Psoas muscle (tissue), 8 donors: Measurements from ENCODE around the gene F10. TPM values are rescaled to one million over a fixed set of nuclear protein-coding genes. Genes with fewer than 3 reads are reported as not detected.

Experiments
- ATAC-seq, 4 donors: fragments of 200-7000 bp; cut with Tn5 transposase; one replicate each; pipeline ENCODE4 v1.9.1; 2020; ENCODE audit warnings: moderate library complexity in 3 of 4, mild to moderate bottlenecking in 2 of 4
- DNase-seq, 2 donors: peaks; one replicate each; pipeline ENCODE4 v3.0.0-alpha.2; 2020
- H3K27ac ChIP-seq: fragments of 200-600 bp; one replicate; pipeline ENCODE4 v1.8.0; 2022
- H3K27me3 ChIP-seq, 3 donors: fragments of 200-600 bp in 1 of 3; one replicate each; pipeline versions ENCODE4 v1.6.1 to v1.8.0; 2013 to 2022; ENCODE audit warnings: low read length in 2 of 3, mild to moderate bottlenecking in 2 of 3, moderate library complexity in 1 of 3; ENCODE audit not compliant: insufficient read depth in 3 of 3
- H3K36me3 ChIP-seq, 2 donors: fragments of 200-600 bp in 1 of 2; one replicate each; pipeline versions ENCODE4 v1.6.1 to v1.8.0; 2013 to 2022; ENCODE audit warnings: low read depth in 1 of 2, mild to moderate bottlenecking in 1 of 2, moderate library complexity in 1 of 2; ENCODE audit not compliant: insufficient read depth in 1 of 2
- H3K4me1 ChIP-seq: fragments of 200-600 bp; one replicate; pipeline ENCODE4 v1.8.0; 2022
- H3K4me3 ChIP-seq: fragments of 200-600 bp; one replicate; pipeline ENCODE4 v1.8.0; 2022; ENCODE audit warnings: mild to moderate bottlenecking
- H3K9me3 ChIP-seq: fragments of 200-600 bp; one replicate; pipeline ENCODE4 v1.8.0; 2022
- WGBS, 3 donors: extraction: QIAGEN DNeasy Blood & Tissue Kit; methylation state at CpG; one replicate each; pipeline versions ENCODE4 v1.1.6 to v1.1.7; 2013; 5-methylcytosine and 5-hydroxymethylcytosine counted together
- intact Hi-C, 2 donors: fragments of 100-400 bp; cut with DNase I; formaldehyde crosslinking; loops; one replicate each; pipeline versions ENCODE4 v1.11.0 to v1.14.2; 2022
- polyA plus RNA-seq, 3 donors: library from polyadenylated mRNA; stranded (reverse); fragments of 200-250 nt; gene quantifications; one replicate each; pipeline ENCODE4 v1.2.3, GENCODE V29; 2013
- total RNA-seq, 4 donors: library from RNA; stranded (reverse); fragmentation: NEBNext Ultra II Directional in 2 of 4; extraction: Animal tissue kit (Norgen Biotek cat#: 25700) in 2 of 4; gene quantifications; one replicate each; pipeline versions ENCODE4 v1.2.1 to v1.2.4, GENCODE V29; 2021 to 2023
- TF ChIP-seq, protein P1 (sequence below): fragments of 200-600 bp; IDR thresholded peaks from one replicate; pipeline ENCODE4 v1.8.0; 2022; ENCODE audit warnings: antibody characterized with exemption
- donor health status: healthy with polysubstance abuse.
- donor health status: DM: no; HTN: no; CAD: no; lungs with moderate emphysema.
- donor health status: Bipolar disorder and iron deficiency.
- donor health status: healthy.
- donor health status: DM: yes; HTN: yes; CAD: no.
- donor health status: DM: no; HTN: no; CAD: no.
- donor health status: DM: no; HTN: no; CAD: no.
- donor health status: DM: yes; HTN: yes; CAD: no.

F10 gene
- total and polyA plus RNA-seq, 7 donors = 0.63 to 4.9 (median 1.5) TPM

DNA sequence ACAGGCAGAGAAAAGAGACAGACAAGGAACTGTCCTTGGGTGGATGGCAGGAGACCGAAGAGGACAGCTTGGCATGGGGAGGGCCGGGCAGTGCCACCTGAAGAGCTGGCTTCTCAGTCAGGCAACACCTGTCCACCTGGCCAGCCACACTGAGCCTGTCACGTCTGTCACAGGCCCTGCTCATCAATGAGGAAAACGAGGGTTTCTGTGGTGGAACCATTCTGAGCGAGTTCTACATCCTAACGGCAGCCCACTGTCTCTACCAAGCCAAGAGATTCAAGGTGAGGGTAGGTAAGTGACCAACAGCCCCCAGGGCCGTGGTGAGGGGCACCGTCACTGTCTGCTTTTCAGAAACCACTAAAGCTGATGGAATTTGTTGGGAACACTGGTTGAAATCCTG, 24.6 kb downstream of the F10 start:
- Histone ChIP-seq H3K4me3 (no peak overlapping the region), H3K27ac (no peak overlapping the region), H3K36me3 (no peaks in the 10 kb centered on the region), H3K4me1 (no peaks in the 10 kb centered on the region), H3K9me3 (no peaks in the 10 kb centered on the region), H3K27me3 (no peaks in the 10 kb centered on the region)
- intact Hi-C loops = loop anchor here in 1 of 2 donors (10.0 kb wide), 1 partner anchor 1682 kb away; no protein-coding TSS in a partner anchor
- DNase-seq (no peak), ATAC-seq (no peak)
- TF ChIP-seq, protein P1, sequence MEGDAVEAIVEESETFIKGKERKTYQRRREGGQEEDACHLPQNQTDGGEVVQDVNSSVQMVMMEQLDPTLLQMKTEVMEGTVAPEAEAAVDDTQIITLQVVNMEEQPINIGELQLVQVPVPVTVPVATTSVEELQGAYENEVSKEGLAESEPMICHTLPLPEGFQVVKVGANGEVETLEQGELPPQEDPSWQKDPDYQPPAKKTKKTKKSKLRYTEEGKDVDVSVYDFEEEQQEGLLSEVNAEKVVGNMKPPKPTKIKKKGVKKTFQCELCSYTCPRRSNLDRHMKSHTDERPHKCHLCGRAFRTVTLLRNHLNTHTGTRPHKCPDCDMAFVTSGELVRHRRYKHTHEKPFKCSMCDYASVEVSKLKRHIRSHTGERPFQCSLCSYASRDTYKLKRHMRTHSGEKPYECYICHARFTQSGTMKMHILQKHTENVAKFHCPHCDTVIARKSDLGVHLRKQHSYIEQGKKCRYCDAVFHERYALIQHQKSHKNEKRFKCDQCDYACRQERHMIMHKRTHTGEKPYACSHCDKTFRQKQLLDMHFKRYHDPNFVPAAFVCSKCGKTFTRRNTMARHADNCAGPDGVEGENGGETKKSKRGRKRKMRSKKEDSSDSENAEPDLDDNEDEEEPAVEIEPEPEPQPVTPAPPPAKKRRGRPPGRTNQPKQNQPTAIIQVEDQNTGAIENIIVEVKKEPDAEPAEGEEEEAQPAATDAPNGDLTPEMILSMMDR = no peak
- 76 to 90% (median 80%) methylated on average over 8 of the region's 8 CpGs for WGBS, 3 donors

DNA sequence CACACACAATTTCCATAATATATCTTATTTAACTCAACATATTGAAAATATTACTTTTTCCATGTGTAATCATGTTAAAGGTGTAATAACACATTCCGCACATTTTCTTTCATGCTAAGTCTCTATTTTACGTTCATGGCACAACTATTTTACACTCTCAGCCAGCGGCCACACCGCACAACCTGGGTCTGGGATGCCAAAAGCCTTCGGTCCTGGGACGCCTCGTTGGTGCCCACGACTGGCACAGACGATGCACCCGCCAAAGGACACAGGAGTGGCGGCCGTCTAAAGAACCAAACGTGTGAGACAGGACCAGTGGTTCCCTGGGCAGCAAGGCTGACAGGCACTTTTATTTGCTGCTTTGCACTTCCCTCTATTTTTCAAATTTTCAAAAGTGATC, 25.8 kb downstream of the F10 start:
- no peak overlapping the region for H3K4me3 ChIP-seq
- peaks cover 10% of the 10 kb centered on the region for H3K4me1 ChIP-seq
- no peaks in the 10 kb centered on the region for H3K9me3 ChIP-seq
- 87 to 91% (median 91%) methylated on average over 13 of the region's 13 CpGs for WGBS, 3 donors
- TF ChIP-seq, protein P1 = no peak
- no peak overlapping the region for H3K27ac ChIP-seq
- no peak for DNase-seq
- no peak for ATAC-seq
- H3K36me3 ChIP-seq = no peaks in the 10 kb centered on the region
- intact Hi-C loops = loop anchor here in 1 of 2 donors (10.0 kb wide), 1 partner anchor 1684 kb away; no protein-coding TSS in a partner anchor
- H3K27me3 ChIP-seq = no peaks in the 10 kb centered on the region

DNA sequence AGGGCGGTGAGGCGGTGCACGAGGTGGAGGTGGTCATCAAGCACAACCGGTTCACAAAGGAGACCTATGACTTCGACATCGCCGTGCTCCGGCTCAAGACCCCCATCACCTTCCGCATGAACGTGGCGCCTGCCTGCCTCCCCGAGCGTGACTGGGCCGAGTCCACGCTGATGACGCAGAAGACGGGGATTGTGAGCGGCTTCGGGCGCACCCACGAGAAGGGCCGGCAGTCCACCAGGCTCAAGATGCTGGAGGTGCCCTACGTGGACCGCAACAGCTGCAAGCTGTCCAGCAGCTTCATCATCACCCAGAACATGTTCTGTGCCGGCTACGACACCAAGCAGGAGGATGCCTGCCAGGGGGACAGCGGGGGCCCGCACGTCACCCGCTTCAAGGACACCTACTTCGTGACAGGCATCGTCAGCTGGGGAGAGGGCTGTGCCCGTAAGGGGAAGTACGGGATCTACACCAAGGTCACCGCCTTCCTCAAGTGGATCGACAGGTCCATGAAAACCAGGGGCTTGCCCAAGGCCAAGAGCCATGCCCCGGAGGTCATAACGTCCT, 26.4 kb downstream of the F10 start:
- Histone ChIP-seq H3K27ac (no peak overlapping the region), H3K4me1 (peaks cover 11% of the 10 kb centered on the region), H3K36me3 (no peaks in the 10 kb centered on the region), H3K4me3 (no peak overlapping the region), H3K9me3 (no peaks in the 10 kb centered on the region), H3K27me3 (no peaks in the 10 kb centered on the region)
- TF ChIP-seq, protein P1 = no peak
- 92 to 94% (median 92%) methylated on average over 38 of the region's 38 CpGs for WGBS, 3 donors
- DNase-seq = no peak
- intact Hi-C loops = loop anchor here in 1 of 2 donors (10.0 kb wide), 1 partner anchor 1684 kb away; no protein-coding TSS in a partner anchor
- ATAC-seq = no peak

DNA sequence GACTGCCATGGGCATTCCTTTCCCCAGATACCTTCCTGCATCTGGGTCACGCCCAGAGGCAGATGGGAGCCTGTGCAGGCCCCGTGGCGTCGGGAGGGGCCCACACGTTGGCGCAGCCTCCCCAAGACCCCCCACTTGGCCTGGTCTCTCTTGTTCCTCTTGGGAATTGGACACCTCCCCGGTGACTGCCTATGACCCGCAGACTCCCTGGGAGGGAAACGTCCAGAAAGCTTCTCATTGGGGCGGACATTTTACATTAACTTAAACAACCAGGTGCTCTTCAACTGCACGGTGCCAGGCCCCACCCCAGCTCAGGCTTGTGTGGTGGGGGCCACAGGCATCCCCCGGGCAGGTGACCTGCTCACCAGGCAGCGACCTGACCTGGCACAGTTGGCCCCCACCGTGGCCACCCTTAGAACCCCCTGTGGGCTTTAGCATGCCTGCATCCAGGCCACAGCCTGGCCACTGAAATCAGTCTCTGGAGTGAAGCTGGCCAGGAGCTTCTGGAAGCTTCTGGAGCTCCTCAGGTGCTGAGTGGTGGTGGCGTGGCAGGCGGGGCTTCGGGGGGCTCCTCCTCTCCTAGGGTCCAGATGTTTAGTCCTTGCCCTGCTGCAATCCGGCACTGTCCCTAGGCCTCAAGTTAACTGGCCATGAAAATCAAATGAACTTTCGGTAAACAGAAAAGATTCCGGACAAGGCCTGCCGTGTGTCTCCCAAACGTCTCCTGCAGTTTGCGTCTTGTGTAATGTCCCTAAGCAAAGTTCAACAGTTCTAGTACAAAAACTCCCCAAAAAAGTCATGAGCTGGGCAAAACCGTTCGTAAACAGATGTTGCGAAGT, 27.3 kb downstream of the F10 start:
- intact Hi-C loops = loop anchor here in 1 of 2 donors (5.0 to 10.0 kb wide), 2 partner anchors 113 to 1685 kb away; no protein-coding TSS in a partner anchor

More for the DNA sequence above, 27.3 kb downstream of the F10 start:
- H3K4me3 ChIP-seq = no peak overlapping the region
- 86 to 91% (median 86%) methylated on average over 22 to 26 of the region's 26 CpGs for WGBS, 3 donors
- no peak for DNase-seq
- H3K4me1 ChIP-seq = peaks cover 11% of the 10 kb centered on the region
- TF ChIP-seq, protein P1 = no peak
- H3K9me3 ChIP-seq = no peaks in the 10 kb centered on the region
- no peak overlapping the region for H3K27ac ChIP-seq
- no peak for ATAC-seq
- no peaks in the 10 kb centered on the region for H3K36me3 ChIP-seq
- H3K27me3 ChIP-seq = no peaks in the 10 kb centered on the region
